SK-N-SH (cell line): ENCODE data around the gene DGKD. TPM values are rescaled to one million over a fixed set of nuclear protein-coding genes. Genes with fewer than 3 reads are reported as not detected.

Experiments
- CTCF ChIA-PET: fragments of 300-600, 350-600 bp; formaldehyde crosslinking; extraction: SDS; loops from one replicate; lab custom pipeline; 2021; lab: Yijun Ruan, JAX
- POLR2A ChIA-PET: fragments of 350-600 bp; sonication (Branson Sonifier 250); formaldehyde crosslinking; extraction: SDS; loops from one replicate; lab custom pipeline; 2020; ENCODE audit warnings: antibody characterized with exemption, inconsistent platforms; lab: Yijun Ruan, JAX
- DNase-seq: peaks from one replicate; pipeline ENCODE4 v3.0.0; 2012
- H2AFZ ChIP-seq: fragments of 200-600 bp; sonication (generic); 2 replicates; pipeline ENCODE4 v1.8.1; 2016; ENCODE audit warnings: antibody characterized with exemption, mild to moderate bottlenecking, low read depth
- H3F3A ChIP-seq: fragments of 200-600 bp; sonication (generic); replicated peaks from 2 replicates; pipeline ENCODE3; 2016; ENCODE audit warnings: antibody characterized with exemption, mild to moderate bottlenecking; ENCODE audit not compliant: insufficient read depth
- H3K27ac ChIP-seq, 2 experiments: fragments of 200-500 bp in 1 of 2; fragments of 200-600 bp in 1 of 2; sonication (Bioruptor generic) in 1 of 2; sonication (generic), shearing (Covaris generic) in 1 of 2; 2 replicates each; pipeline versions ENCODE4 v1.5.1 to v1.6.1; 2014 to 2016; ENCODE audit warnings: low read depth in 2 of 2, inconsistent platforms in 1 of 2, low read length in 1 of 2, mild to moderate bottlenecking in 1 of 2, mixed read lengths in 1 of 2
- H3K27me3 ChIP-seq: fragments of 200-600 bp; sonication (generic), shearing (Covaris generic); 2 replicates; pipeline ENCODE4 v1.6.1; 2016; ENCODE audit warnings: mixed run types; ENCODE audit not compliant: insufficient read depth
- H3K36me3 ChIP-seq, 2 experiments: fragments of 200-500 bp in 1 of 2; fragments of 200-600 bp in 1 of 2; sonication (Bioruptor generic) in 1 of 2; sonication (generic) in 1 of 2; replicated peaks in 1 of 2; 2 replicates each; pipeline versions ENCODE3 to v1.5.1; 2014 to 2016; ENCODE audit warnings: low read length in 1 of 2, mild to moderate bottlenecking in 1 of 2; ENCODE audit not compliant: insufficient read depth in 2 of 2, control insufficient read depth in 1 of 2
- H3K4me1 ChIP-seq, 2 experiments: fragments of 200-500 bp in 1 of 2; fragments of 200-600 bp in 1 of 2; sonication (Bioruptor generic) in 1 of 2; sonication (generic), shearing (Covaris generic) in 1 of 2; 2 replicates each; pipeline versions ENCODE4 v1.5.1 to v1.6.1; 2014 to 2016; ENCODE audit warnings: low read depth in 1 of 2, low read length in 1 of 2, mixed run types in 1 of 2; ENCODE audit not compliant: insufficient read depth in 2 of 2, control insufficient read depth in 1 of 2
- H3K4me2 ChIP-seq: fragments of 200-600 bp; sonication (generic), shearing (Covaris generic); 2 replicates; pipeline ENCODE4 v1.6.1; 2017; ENCODE audit warnings: mixed run types
- H3K4me3 ChIP-seq, 2 experiments: fragments of 200-500 bp in 1 of 2; fragments of 200-600 bp in 1 of 2; sonication (Bioruptor generic) in 1 of 2; sonication (generic), shearing (Covaris generic) in 1 of 2; 2 replicates each; pipeline versions ENCODE4 v1.5.1 to v1.8.1; 2014 to 2016; ENCODE audit warnings: low read depth in 2 of 2, inconsistent platforms in 1 of 2, low read length in 1 of 2, mild to moderate bottlenecking in 1 of 2, mixed read lengths in 1 of 2, moderate library complexity in 1 of 2
- H3K79me2 ChIP-seq: fragments of 200-600 bp; sonication (generic); 2 replicates; pipeline ENCODE4 v1.8.1; 2017; ENCODE audit warnings: mild to moderate bottlenecking; ENCODE audit not compliant: insufficient read depth
- H3K9ac ChIP-seq: fragments of 200-600 bp; sonication (generic); 2 replicates; pipeline ENCODE4 v1.6.1; 2017; ENCODE audit warnings: mixed run types
- H3K9me2 ChIP-seq: fragments of 200-600 bp; sonication (generic); 2 replicates; pipeline ENCODE4 v1.6.1; 2017; ENCODE audit warnings: mixed run types
- H3K9me3 ChIP-seq: fragments of 200-600 bp; sonication (generic); 2 replicates; pipeline ENCODE4 v1.6.1; 2017; ENCODE audit warnings: mixed run types, mild to moderate bottlenecking, moderate library complexity
- H4K20me1 ChIP-seq: fragments of 200-600 bp; sonication (generic); 2 replicates; pipeline ENCODE4 v1.6.1; 2017; ENCODE audit warnings: mild to moderate bottlenecking, mixed run types; ENCODE audit not compliant: insufficient read depth
- PBX3 ChIP-seq: IDR thresholded peaks from 2 replicates; pipeline ENCODE4; 2012
- RCOR1 ChIP-seq: fragments of 150-350 bp; IDR thresholded peaks from 2 replicates; pipeline ENCODE4 v1.6.1; 2017; ENCODE audit warnings: antibody characterized with exemption, low read length
- RXRA ChIP-seq: IDR thresholded peaks from 2 replicates; pipeline ENCODE4 v1.4.0; 2012; ENCODE audit warnings: low read depth, mild to moderate bottlenecking, borderline replicate concordance
- SIN3A ChIP-seq: IDR thresholded peaks from 2 replicates; pipeline ENCODE4 v1.6.1; 2012; ENCODE audit warnings: low read depth, mild to moderate bottlenecking, low read length, moderate library complexity, borderline replicate concordance
- WGBS: methylation state at CpG from one replicate; pipeline ENCODE4 v1.1.6; 2017; ENCODE audit warnings: low lambda C conversion rate; 5-methylcytosine and 5-hydroxymethylcytosine counted together
- polyA plus RNA-seq, 3 experiments: library from polyadenylated mRNA; depleted of rRNA; stranded (reverse); fragments of >200 nt; gene quantifications; 2 replicates each; pipeline ENCODE4 v1.2.3, GENCODE V29; 2012
- TF ChIP-seq, protein P1 (sequence below): IDR thresholded peaks from 2 replicates; pipeline ENCODE4 v1.4.0; 2012; ENCODE audit warnings: low read depth, borderline replicate concordance
- TF ChIP-seq, protein P2 (sequence below): IDR thresholded peaks from 2 replicates; pipeline ENCODE4 v1.4.0; 2012; ENCODE audit warnings: low read depth, borderline replicate concordance
- TF ChIP-seq, protein P3 (sequence below): fragments of 200-600 bp; sonication (generic); IDR thresholded peaks from 2 replicates; pipeline ENCODE4 v1.6.1; 2017; ENCODE audit warnings: antibody characterized with exemption, mild to moderate bottlenecking, moderate library complexity

DGKD gene
- polyA plus RNA-seq, 1 of the 3 experiments (the other 2 are of a cell fraction) = 21.7 TPM

GRCh38 chr2:233414777-233415570, 60.7 kb downstream of the DGKD start (continued):
- TF ChIP-seq, protein P1, sequence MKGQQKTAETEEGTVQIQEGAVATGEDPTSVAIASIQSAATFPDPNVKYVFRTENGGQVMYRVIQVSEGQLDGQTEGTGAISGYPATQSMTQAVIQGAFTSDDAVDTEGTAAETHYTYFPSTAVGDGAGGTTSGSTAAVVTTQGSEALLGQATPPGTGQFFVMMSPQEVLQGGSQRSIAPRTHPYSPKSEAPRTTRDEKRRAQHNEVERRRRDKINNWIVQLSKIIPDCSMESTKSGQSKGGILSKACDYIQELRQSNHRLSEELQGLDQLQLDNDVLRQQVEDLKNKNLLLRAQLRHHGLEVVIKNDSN = no peak
- TF ChIP-seq, protein P2, sequence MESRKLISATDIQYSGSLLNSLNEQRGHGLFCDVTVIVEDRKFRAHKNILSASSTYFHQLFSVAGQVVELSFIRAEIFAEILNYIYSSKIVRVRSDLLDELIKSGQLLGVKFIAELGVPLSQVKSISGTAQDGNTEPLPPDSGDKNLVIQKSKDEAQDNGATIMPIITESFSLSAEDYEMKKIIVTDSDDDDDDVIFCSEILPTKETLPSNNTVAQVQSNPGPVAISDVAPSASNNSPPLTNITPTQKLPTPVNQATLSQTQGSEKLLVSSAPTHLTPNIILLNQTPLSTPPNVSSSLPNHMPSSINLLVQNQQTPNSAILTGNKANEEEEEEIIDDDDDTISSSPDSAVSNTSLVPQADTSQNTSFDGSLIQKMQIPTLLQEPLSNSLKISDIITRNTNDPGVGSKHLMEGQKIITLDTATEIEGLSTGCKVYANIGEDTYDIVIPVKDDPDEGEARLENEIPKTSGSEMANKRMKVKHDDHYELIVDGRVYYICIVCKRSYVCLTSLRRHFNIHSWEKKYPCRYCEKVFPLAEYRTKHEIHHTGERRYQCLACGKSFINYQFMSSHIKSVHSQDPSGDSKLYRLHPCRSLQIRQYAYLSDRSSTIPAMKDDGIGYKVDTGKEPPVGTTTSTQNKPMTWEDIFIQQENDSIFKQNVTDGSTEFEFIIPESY = no peak
- TF ChIP-seq RXRA = peak; percentile 44; the same call in 1 of the 2 replicates
- TF ChIP-seq, protein P3, sequence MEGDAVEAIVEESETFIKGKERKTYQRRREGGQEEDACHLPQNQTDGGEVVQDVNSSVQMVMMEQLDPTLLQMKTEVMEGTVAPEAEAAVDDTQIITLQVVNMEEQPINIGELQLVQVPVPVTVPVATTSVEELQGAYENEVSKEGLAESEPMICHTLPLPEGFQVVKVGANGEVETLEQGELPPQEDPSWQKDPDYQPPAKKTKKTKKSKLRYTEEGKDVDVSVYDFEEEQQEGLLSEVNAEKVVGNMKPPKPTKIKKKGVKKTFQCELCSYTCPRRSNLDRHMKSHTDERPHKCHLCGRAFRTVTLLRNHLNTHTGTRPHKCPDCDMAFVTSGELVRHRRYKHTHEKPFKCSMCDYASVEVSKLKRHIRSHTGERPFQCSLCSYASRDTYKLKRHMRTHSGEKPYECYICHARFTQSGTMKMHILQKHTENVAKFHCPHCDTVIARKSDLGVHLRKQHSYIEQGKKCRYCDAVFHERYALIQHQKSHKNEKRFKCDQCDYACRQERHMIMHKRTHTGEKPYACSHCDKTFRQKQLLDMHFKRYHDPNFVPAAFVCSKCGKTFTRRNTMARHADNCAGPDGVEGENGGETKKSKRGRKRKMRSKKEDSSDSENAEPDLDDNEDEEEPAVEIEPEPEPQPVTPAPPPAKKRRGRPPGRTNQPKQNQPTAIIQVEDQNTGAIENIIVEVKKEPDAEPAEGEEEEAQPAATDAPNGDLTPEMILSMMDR = no peak
- no peak for TF ChIP-seq SIN3A

- CTCF ChIA-PET = interaction anchor here (1.0 to 2.7 kb wide), 4 partner anchors 11 to 74 kb away, joined by 3 to 8 read pairs (median 4); partner anchors contain the start of gene DGKD
- Histone ChIP-seq H3F3A (peaks cover 41% of the 10 kb centered on the region), H3K27me3 (no peaks in the 10 kb centered on the region), H3K4me2 (no peak overlapping the region), H3K79me2 (peaks cover 61% of the 10 kb centered on the region), H3K4me3 (no peak overlapping the region), H4K20me1 (no peaks in the 10 kb centered on the region), H2AFZ (no peak overlapping the region), H3K36me3 (peaks cover 0 to 7% of the 10 kb centered on the region in 2 experiments), H3K9me3 (no peaks in the 10 kb centered on the region), H3K9ac (peak overlapping the region; percentile 13; the same call in 1 of the 2 replicates), H3K27ac (peak overlapping the region in 1 of 2 experiments; percentile 97; a peak in 2 of 4 replicates), H3K9me2 (no peaks in the 10 kb centered on the region), H3K4me1 (peaks cover 32 to 44% of the 10 kb centered on the region in 2 experiments)
- 81% methylated on average over 3 of the region's 3 CpGs for WGBS
- DNase-seq = no peak
- no peak for TF ChIP-seq RCOR1
- TF ChIP-seq PBX3 = no peak
- POLR2A ChIA-PET = interaction anchor here (0.6 kb wide), 1 partner anchor 1003 kb away, joined by 3 read pairs; no protein-coding TSS in a partner anchor
Measured at GRCh38 chr2:233416199-233416598, 61.9 kb downstream of the DGKD start.
